ENCODE measurements around the gene PLG. TPM values are rescaled to one million over a fixed set of nuclear protein-coding genes. Genes with fewer than 3 reads are reported as not detected.

The PLG gene
- total and polyA plus RNA-seq, 12 donors, result not detected

GRCh38 chr6:160789263-160790027, 87.4 kb downstream of the PLG start:
- H3K4me1 ChIP-seq, result no peaks in the 10 kb centered on the region
- DNase-seq, result no peak
- H3K9me3 ChIP-seq, result no peaks in the 10 kb centered on the region
- H3K27me3 ChIP-seq, result peaks cover 0 to 3% (median 0%) of the 10 kb centered on the region in 7 donors
- no peak overlapping the region for H3K4me3 ChIP-seq
- TF ChIP-seq, protein P1, sequence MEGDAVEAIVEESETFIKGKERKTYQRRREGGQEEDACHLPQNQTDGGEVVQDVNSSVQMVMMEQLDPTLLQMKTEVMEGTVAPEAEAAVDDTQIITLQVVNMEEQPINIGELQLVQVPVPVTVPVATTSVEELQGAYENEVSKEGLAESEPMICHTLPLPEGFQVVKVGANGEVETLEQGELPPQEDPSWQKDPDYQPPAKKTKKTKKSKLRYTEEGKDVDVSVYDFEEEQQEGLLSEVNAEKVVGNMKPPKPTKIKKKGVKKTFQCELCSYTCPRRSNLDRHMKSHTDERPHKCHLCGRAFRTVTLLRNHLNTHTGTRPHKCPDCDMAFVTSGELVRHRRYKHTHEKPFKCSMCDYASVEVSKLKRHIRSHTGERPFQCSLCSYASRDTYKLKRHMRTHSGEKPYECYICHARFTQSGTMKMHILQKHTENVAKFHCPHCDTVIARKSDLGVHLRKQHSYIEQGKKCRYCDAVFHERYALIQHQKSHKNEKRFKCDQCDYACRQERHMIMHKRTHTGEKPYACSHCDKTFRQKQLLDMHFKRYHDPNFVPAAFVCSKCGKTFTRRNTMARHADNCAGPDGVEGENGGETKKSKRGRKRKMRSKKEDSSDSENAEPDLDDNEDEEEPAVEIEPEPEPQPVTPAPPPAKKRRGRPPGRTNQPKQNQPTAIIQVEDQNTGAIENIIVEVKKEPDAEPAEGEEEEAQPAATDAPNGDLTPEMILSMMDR (IDR thresholded peaks at IDR 0.05), result no peak
- no peak overlapping the region for H3K27ac ChIP-seq
- intact Hi-C loops (cut with DNase I), result no loop called here
- ATAC-seq, result no peak
- WGBS, 2 donors, result 68 to 76% methylated on average over 9 of the region's 9 CpGs
- H3K36me3 ChIP-seq, result no peaks in the 10 kb centered on the region

- Histone ChIP-seq H3K4me3 (no peak overlapping the region), H3K27ac (no peak overlapping the region), H3K4me1 (no peaks in the 10 kb centered on the region), H3K9me3 (no peaks in the 10 kb centered on the region), H3K27me3 (peaks cover 0 to 3% (median 0%) of the 10 kb centered on the region in 7 donors), H3K36me3 (no peaks in the 10 kb centered on the region)
- no peak for ATAC-seq
- intact Hi-C loops (cut with DNase I), result no loop called here
- 42 to 59% methylated on average over 7 of the region's 7 CpGs for WGBS, 2 donors
- no peak for DNase-seq
- TF ChIP-seq, protein P1 (IDR thresholded peaks at IDR 0.05), result no peak
Observed at GRCh38 chr6:160790028-160790792, 88.2 kb downstream of the PLG start.

DNA sequence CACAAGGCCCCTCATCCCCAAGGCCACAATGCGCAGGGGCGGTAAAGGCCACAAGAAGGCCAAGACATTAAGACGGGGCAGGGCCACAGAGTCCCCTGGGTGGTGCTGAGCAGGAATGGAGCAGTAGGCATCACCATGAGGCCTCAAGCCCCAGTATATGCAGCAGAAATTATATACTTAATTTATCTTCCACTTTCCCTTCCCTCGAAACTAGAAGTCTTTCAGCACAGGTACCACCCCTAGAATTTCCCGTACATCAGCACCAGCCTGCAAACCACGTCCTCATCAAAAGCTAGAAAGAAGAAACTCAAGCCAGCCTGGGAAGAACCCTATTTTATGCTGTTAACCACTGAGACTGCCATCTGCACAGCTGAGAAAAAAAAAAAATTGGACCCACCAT, 89.4 kb downstream of the PLG start:
- H3K36me3 ChIP-seq, result no peaks in the 10 kb centered on the region
- H3K27ac ChIP-seq, result no peak overlapping the region
- no peak overlapping the region for H3K4me3 ChIP-seq
- no peak for ATAC-seq
- no peak for DNase-seq
- H3K9me3 ChIP-seq, result no peaks in the 10 kb centered on the region
- H3K27me3 ChIP-seq, result peaks cover 0 to 3% (median 0%) of the 10 kb centered on the region in 7 donors
- intact Hi-C loops (cut with DNase I), result no loop called here
- H3K4me1 ChIP-seq, result no peaks in the 10 kb centered on the region
- WGBS, 2 donors, result 84 to 91% methylated on average over 6 of the region's 6 CpGs
- TF ChIP-seq, protein P1 (IDR thresholded peaks at IDR 0.05), result no peak

DNA sequence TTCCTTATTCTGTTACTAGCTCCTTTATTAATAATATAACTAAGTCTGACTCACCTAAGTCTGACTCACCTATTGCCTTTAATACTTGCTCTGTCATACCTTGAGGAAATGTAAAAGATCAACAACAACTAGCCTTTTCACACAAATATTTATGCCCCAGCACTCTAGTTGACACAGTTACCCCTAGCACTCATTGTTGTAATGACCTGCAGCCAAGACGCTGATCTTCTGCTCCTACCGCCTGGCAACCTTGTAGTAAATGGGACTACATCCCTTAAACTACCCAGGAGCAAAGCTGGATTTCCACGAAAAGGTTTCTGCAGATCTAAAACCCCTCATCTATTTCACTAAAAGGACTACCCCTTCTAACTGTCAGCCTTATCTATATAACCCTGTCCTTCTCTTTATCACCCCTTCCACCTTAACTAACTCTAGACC, 90.0 kb downstream of the PLG start:
- Histone ChIP-seq H3K27ac (no peak overlapping the region), H3K27me3 (peaks cover 0 to 3% (median 0%) of the 10 kb centered on the region in 7 donors), H3K9me3 (no peaks in the 10 kb centered on the region), H3K4me1 (no peaks in the 10 kb centered on the region), H3K4me3 (no peak overlapping the region), H3K36me3 (no peaks in the 10 kb centered on the region)
- ATAC-seq (no peak), DNase-seq (no peak)
- TF ChIP-seq, protein P1 (IDR thresholded peaks at IDR 0.05), result no peak
- intact Hi-C loops (cut with DNase I), result no loop called here
- WGBS, 2 donors, result 86 to 89% methylated on average over 3 of the region's 3 CpGs

Measured in heart right ventricle (tissue), 16 donors.